Stimulated activated memory B cell treated with anti-CD40 and anti-IgM and Interleukin-4, amounts not matched to agents 10 μg/mL and 1 μg/mL and 100 μg/mL, for 72 hours (primary cell): ENCODE results near the gene USH1G.
A peak's percentile ranks its signal among the peaks of the same experiment; 100 is the strongest.
"Not testable (repeated sequence)": the region's sequence is repeated elsewhere in the genome, so short reads cannot be mapped to it uniquely, and the experiment has no call there.

ENCODE experiments used
- ATAC-seq: fragments of 150-1000 bp; cut with Tn5 transposase; 2 replicates; pipeline ENCODE4 v1.10.0; 2021
- H3K27ac Mint-ChIP-seq: one replicate; pipeline ENCODE4 v1.8.0; 2022; ENCODE audit warnings: mild to moderate bottlenecking, mixed read lengths
- H3K27me3 Mint-ChIP-seq: one replicate; pipeline ENCODE4 v1.8.0; 2022; ENCODE audit warnings: mixed read lengths
- H3K36me3 Mint-ChIP-seq: one replicate; pipeline ENCODE4 v1.8.0; 2022; ENCODE audit warnings: mixed read lengths
- H3K4me1 Mint-ChIP-seq: one replicate; pipeline ENCODE4 v1.8.0; 2022; ENCODE audit warnings: mixed read lengths
- H3K4me3 Mint-ChIP-seq: one replicate; pipeline ENCODE4 v1.8.0; 2022; ENCODE audit warnings: mild to moderate bottlenecking, moderate library complexity, mixed read lengths
- H3K9me3 Mint-ChIP-seq: one replicate; pipeline ENCODE4 v1.8.0; 2022; ENCODE audit warnings: mixed read lengths

USH1G gene

DNA sequence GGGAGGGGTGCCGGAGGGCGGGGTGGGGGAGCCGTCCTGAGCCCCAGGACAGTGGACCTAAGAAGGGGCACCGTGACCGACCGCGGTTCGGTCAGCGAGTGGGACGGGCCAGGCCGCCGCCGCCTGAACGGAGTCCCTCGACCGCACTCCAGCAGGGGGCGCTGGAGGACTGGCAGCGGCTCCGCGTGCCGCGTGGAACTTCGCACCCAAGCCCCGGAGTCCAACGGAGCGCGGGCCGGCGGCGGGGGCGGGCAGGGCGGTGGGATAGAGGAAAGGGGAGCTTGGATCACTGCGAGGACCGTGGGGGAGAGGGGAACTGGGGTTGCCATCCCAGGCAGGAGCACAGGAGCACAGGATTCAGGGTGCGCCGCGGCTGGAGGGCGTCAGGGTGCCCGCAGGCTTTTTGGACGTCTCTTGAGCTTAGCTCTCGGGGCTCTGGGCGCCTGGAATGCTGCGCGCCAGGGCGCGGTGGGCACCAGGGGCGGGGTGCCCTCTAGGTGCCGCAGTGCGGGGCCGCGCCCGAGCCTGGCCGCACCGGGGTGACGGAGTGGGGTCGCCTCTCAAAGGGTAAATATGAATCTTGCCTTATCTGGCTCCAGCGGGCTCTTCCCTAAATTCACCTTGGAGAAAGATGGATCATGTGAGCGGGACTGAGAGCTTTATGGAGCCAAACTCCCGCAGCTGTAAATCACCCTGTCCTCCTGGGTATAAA lies 639 bp upstream of the USH1G start:
- H3K4me1 Mint-ChIP-seq: peaks cover 24% of the 10 kb centered on the region
- H3K36me3 Mint-ChIP-seq: no peaks in the 10 kb centered on the region
- peaks cover 92% of the 10 kb centered on the region for H3K27me3 Mint-ChIP-seq
- no peaks in the 10 kb centered on the region for H3K9me3 Mint-ChIP-seq
- peak; percentile 56 for ATAC-seq
- H3K4me3 Mint-ChIP-seq: no peak overlapping the region
- H3K27ac Mint-ChIP-seq: no peak overlapping the region

DNA sequence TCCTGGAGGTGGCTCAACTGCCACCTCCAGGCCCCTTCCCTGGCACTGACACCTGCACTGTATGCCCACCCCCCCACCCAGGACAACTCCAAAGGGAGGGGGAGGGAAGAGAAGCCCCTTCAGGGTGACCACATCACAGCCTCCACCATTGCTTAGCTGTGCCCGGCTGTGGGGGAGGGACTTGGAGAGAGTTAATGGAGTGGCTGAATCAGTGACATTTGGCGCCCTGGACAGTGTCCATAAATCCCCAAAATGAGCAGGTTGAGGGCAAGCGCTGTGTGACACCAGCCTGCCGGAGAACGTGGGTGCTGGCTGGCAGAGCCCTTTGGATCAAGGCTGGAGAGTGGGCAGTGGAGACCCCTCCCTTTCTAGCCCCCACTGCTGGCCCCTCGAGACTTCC lies 883 bp downstream of the USH1G start:
- peaks cover 24% of the 10 kb centered on the region for H3K4me1 Mint-ChIP-seq
- H3K4me3 Mint-ChIP-seq: no peak overlapping the region
- no peaks in the 10 kb centered on the region for H3K36me3 Mint-ChIP-seq
- H3K27me3 Mint-ChIP-seq: peaks cover 92% of the 10 kb centered on the region
- no peaks in the 10 kb centered on the region for H3K9me3 Mint-ChIP-seq
- no peak for ATAC-seq
- H3K27ac Mint-ChIP-seq: no peak overlapping the region

DNA sequence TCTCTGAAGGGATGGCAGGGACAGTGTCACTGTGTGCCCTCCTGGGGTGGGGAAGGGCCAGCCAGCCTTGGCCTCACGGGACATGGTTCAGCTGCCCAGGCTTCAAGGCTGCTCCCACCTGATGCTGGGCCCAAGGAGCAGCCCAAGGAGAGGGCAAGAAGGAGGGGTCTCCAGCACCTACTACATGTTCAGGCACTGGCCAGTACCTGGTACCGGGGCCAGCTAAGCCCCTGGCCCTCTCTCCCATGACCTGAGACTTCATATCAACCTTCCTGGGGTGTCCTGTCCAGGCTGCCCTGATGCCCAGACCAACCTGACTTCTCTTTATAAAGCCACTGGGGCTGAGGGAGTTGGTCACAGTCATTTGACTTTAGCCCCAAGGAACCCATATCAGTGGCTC lies 1.3 kb downstream of the USH1G start:
- peaks cover 92% of the 10 kb centered on the region for H3K27me3 Mint-ChIP-seq
- H3K4me1 Mint-ChIP-seq: peaks cover 24% of the 10 kb centered on the region
- ATAC-seq: no peak
- no peaks in the 10 kb centered on the region for H3K36me3 Mint-ChIP-seq
- no peak overlapping the region for H3K27ac Mint-ChIP-seq
- no peaks in the 10 kb centered on the region for H3K9me3 Mint-ChIP-seq
- no peak overlapping the region for H3K4me3 Mint-ChIP-seq

DNA sequence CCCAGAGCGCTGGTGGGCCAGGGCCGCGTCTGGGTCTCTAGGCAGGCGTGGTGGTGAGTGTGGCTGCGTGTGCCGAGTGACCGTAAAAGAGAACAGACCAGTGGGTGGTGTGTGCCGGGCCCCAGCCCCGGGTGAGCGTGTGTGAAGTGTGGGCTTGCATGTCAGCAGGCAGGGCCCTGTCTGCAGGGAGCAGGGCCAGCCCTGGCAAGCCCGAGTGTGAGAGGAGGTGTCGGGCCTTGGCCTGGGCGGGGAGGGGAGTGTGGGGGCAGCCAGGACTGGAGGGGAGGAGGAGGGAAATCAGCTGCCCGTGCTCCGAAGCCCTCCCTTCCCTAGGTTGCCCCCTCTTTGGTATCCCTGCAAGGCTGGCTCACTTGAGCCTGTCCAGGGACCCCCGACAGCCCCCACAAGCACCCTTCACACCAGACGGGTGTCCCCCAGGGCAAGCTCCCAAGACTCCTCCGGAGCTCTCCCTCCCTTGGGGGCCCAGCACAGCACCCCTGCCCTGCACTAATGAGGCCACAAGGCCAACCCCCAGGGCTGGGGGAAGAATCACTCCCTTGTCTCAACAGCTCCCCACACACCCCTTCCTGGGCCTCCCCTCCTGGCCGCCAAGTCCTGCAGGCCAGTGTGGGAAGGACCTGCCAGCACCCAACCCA lies 1.9 kb downstream of the USH1G start:
- peaks cover 24% of the 10 kb centered on the region for H3K4me1 Mint-ChIP-seq
- ATAC-seq: no peak

DNA sequence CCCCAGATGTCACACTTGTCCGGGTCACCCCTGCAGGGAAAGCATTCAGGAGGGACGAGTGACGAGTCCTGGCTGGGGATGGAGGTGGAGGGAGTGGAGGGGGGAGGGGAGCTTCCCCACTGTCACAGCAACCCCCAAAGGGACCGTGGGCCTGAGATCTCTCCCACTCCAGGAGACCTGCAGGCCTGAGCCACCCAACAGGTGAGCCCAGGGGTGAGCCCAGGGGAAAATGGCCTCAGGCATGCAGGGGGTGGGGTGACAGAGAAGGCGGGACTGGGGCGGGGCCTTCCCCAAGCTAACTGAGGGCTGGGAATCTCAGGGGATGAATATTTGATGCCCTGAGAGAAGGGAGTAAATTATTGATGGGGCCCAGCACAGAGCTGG lies 2.4 kb downstream of the USH1G start:
- no peak for ATAC-seq
- H3K4me3 Mint-ChIP-seq: no peak overlapping the region
- peaks cover 24% of the 10 kb centered on the region for H3K4me1 Mint-ChIP-seq
- no peak overlapping the region for H3K27ac Mint-ChIP-seq
- H3K27me3 Mint-ChIP-seq: peaks cover 92% of the 10 kb centered on the region
- H3K36me3 Mint-ChIP-seq: no peaks in the 10 kb centered on the region
- no peaks in the 10 kb centered on the region for H3K9me3 Mint-ChIP-seq

More for the DNA sequence above, 1.9 kb downstream of the USH1G start:
- Mint-ChIP-seq H3K4me3 (no peak overlapping the region), H3K27me3 (peaks cover 92% of the 10 kb centered on the region), H3K27ac (no peak overlapping the region), H3K9me3 (no peaks in the 10 kb centered on the region), H3K36me3 (no peaks in the 10 kb centered on the region)

DNA sequence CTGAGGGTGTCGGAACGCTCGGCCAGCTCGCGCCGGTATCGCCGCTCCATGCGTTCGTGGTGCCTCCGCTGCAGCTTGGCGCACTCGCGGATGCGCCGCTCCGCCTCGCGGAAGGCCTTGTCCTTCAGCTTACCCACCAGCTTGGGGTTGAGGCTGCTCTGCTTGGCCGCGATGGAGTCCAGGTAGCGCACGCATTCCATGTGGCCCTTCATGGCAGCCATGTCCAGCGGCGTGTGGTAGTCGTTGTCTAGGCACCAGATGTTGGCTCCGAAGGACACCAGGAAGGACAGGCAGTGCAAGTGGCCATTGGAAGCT lies 2.8 kb downstream of the USH1G start:
- Mint-ChIP-seq H3K27ac (no peak overlapping the region), H3K4me1 (peaks cover 24% of the 10 kb centered on the region), H3K9me3 (no peaks in the 10 kb centered on the region), H3K27me3 (peaks cover 90% of the 10 kb centered on the region), H3K4me3 (no peak overlapping the region), H3K36me3 (no peaks in the 10 kb centered on the region)
- no peak for ATAC-seq

DNA sequence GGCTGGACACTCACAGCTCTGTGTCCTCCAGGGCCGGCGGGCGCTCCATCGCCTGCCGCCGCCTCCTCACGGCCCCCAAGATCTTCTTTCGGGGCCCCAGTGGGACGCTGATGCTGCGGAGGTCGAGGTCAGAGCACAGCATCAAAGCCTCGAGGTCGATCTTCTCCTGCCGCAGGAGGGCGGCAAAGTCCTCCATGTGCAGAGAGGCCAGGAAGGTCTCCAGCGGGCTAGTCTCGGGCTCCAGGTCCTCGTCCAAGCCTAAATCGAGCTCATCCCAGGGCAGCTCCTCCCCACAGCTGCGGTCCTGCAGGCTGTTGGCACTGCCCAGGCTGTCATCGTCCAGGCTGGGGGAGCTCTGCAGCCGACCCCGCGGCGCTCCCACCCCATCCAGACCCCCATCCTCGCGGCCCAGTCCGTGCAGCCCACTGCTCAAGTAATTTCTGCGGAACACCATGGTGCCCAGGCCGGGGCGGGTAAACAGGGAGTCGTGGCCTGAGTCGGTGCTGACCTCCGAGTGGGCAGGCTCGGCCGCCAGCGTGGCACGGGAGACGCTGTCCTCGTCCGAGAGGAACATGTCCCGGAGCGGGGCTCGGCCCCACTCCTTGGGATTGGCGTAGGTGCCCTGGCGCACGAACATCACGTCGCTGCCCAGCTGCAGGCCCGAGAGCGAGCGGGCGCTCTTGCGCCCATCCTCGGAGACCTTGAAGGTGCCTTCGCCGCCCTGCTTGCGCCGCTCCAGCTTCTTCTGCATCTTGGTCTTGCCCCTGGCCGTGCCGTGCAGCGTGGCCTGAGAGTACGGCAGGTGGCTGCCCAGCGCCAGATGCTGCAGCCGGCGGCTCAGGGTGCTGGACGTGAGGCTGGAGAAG lies 3.4 kb downstream of the USH1G start:
- H3K27ac Mint-ChIP-seq: no peak overlapping the region
- H3K4me1 Mint-ChIP-seq: peaks cover 19% of the 10 kb centered on the region
- no peaks in the 10 kb centered on the region for H3K9me3 Mint-ChIP-seq
- peaks cover 90% of the 10 kb centered on the region for H3K27me3 Mint-ChIP-seq
- ATAC-seq: no peak
- no peak overlapping the region for H3K4me3 Mint-ChIP-seq
- no peaks in the 10 kb centered on the region for H3K36me3 Mint-ChIP-seq

DNA sequence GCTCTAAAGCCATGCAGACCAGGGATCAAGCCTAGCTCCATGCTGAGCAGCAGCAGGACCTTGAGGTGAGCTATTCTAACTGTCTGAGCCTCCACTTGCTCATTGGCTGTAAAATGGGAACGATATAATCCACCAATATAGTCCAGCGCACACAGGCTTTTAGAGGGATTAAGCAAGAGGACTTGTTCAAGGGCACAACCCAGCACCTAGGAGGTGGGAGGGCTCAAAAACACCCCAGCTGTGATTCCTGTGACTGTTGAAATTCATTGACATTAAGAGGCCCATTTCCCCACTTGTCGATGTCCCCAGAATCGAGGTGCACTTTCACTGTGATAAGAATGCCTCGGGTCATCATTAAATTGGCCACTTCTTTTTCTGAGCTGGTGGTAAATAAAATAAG lies 4.1 kb downstream of the USH1G start:
- Mint-ChIP-seq H3K4me1 (peaks cover 12% of the 10 kb centered on the region), H3K27me3 (peaks cover 85% of the 10 kb centered on the region), H3K9me3 (no peaks in the 10 kb centered on the region), H3K4me3 (no peak overlapping the region), H3K36me3 (no peaks in the 10 kb centered on the region), H3K27ac (no peak overlapping the region)
- ATAC-seq: no peak

DNA sequence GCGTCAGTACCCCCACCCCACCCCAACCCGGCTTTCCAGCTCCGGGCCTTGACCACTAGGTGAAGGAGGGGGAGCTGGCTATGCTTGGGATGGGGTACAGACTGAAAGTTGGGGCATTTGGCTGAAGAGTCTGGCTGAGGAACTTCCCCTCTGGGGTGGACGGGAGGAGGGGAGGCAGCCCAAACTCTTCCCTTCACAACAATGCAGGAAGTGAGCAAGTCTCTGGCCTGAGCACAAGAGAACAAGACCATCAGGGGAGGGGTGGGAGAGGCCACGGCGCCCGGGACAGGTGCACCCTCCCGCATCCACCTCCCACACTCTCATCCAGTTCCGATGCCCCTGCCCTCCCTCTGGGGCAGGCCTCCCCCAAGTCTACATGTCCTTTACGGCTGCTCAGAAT lies 5.6 kb downstream of the USH1G start:
- peaks cover 7% of the 10 kb centered on the region for H3K4me1 Mint-ChIP-seq
- no peaks in the 10 kb centered on the region for H3K36me3 Mint-ChIP-seq
- H3K27me3 Mint-ChIP-seq: peaks cover 78% of the 10 kb centered on the region
- no peak for ATAC-seq
- H3K9me3 Mint-ChIP-seq: no peaks in the 10 kb centered on the region
- no peak overlapping the region for H3K27ac Mint-ChIP-seq
- H3K4me3 Mint-ChIP-seq: no peak overlapping the region

DNA sequence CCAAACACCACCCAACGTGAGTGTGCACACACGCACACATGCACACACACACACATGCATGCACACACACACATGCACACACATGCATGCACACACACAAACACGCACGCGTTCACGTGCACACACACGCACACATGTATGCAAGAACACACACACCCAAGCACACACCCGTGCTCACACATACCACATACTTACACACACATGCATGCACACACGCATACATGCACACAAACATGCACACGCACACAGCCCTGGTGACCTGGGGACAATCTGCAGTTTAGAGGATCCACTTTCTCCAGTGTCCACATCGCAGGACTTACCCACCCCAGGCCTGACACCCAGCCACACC lies 6.2 kb downstream of the USH1G start:
- Mint-ChIP-seq H3K27ac (no peak overlapping the region), H3K4me3 (no peak overlapping the region), H3K4me1 (peaks cover 5% of the 10 kb centered on the region), H3K27me3 (peaks cover 72% of the 10 kb centered on the region), H3K36me3 (no peaks in the 10 kb centered on the region), H3K9me3 (no peaks in the 10 kb centered on the region)
- no peak for ATAC-seq

DNA sequence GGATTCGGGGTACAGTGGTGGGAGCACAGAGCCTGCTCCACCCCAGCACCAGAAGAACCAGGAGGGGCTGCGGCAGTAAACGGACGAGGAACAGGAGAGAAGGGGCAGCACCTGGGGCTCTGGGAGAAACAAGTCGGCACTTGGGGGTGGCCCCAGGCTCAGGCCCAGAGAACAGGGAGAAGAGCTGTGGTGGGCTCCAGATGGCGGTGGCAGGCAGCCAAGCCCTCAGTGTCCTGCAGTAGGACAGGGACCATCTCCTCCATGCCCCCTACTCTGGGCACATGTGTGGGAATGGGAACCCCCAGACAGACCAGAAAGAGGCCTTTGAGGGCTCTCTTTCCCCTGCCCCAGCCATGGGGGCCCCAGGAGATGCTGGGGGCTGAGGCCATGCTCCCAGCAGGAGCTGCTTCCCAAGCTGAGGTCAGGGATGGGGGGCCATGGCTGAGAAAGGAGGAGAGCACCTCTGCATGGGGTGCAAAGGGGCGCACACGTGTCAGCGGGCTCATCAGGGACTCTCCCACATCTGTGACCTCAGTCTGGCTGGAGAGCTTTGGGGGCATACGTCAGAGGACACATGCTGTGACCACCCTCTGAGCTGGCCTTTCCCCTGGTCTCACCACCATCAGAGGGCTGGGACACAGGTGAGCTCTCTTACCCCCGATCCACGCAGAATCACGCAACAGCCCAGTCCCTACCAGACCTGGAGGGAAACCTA lies 6.8 kb downstream of the USH1G start:
- H3K9me3 Mint-ChIP-seq: no peaks in the 10 kb centered on the region
- no peak overlapping the region for H3K4me3 Mint-ChIP-seq
- no peak overlapping the region for H3K27ac Mint-ChIP-seq
- H3K27me3 Mint-ChIP-seq: peaks cover 67% of the 10 kb centered on the region
- no peaks in the 10 kb centered on the region for H3K36me3 Mint-ChIP-seq
- peaks cover 5% of the 10 kb centered on the region for H3K4me1 Mint-ChIP-seq
- no peak for ATAC-seq

DNA sequence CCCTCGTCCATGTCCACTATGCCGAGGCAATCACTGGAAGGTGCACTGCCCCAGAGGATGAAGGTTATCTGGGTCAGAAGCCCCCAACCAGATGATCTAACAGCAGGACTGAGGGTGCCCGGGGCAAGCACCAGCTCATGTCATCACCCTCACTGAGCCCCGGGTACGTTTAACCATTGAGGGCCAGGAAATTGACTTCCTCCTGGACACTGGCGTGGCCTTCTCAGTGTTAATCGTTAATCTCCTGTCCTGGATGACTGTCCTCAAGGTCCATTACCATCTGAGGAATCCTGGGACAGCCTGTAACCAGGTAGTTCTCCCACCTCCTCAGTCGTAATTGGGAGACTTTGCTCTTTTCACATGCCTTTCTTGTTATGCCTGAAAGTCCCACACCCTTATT lies 11.6 kb downstream of the USH1G start:
- peaks cover 28% of the 10 kb centered on the region for H3K27me3 Mint-ChIP-seq
- not testable (repeated sequence) for H3K4me3 Mint-ChIP-seq, ATAC-seq, H3K27ac Mint-ChIP-seq, H3K36me3 Mint-ChIP-seq, H3K4me1 Mint-ChIP-seq, H3K9me3 Mint-ChIP-seq

DNA sequence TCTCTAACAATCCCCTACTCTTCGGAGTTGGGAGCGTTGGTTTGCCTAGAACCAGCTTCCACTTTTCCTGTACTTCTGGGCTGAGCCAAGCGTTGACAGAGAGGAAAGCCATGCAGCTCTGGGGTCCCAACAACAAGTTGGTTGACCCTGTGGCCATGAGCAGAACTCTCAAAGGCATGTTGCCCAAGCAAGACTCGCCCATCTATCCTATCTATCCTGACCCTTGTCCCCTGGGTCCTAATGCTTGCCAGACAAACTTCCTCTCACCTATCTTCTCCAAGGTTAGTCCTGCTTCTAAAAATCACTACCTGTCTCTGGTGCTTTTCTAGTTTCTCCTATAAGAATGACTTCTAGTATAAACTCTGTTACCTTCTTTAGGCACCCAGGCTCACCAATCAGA lies 14.0 kb downstream of the USH1G start:
- H3K27ac Mint-ChIP-seq, ATAC-seq, H3K27me3 Mint-ChIP-seq, H3K36me3 Mint-ChIP-seq, H3K4me3 Mint-ChIP-seq, H3K9me3 Mint-ChIP-seq, H3K4me1 Mint-ChIP-seq: not testable (repeated sequence)

DNA sequence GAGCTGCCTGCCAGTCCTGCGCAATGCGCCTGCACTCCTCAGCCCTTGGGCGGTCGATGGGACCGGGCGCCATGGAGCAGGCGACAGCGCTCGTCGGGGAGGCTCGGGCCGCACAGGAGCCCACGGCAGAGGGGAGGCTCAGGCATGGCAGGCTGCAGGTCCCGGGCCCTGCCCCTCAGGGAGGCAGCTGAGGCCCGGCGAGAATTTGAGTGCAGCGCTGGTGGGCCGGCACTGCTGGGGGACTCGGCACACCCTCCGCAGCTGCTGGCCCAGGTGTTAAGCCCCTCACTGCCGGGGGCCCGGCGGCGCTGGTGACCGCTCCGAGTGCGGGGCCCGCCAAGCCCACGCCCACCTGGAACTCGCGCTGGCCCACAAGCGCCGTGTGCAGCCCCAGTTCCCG lies 16.0 kb downstream of the USH1G start:
- peaks cover 27% of the 10 kb centered on the region for H3K27me3 Mint-ChIP-seq
- H3K27ac Mint-ChIP-seq: no peak overlapping the region
- H3K36me3 Mint-ChIP-seq: no peaks in the 10 kb centered on the region
- no peak for ATAC-seq
- no peak overlapping the region for H3K4me3 Mint-ChIP-seq
- no peaks in the 10 kb centered on the region for H3K4me1 Mint-ChIP-seq
- H3K9me3 Mint-ChIP-seq: no peaks in the 10 kb centered on the region

DNA sequence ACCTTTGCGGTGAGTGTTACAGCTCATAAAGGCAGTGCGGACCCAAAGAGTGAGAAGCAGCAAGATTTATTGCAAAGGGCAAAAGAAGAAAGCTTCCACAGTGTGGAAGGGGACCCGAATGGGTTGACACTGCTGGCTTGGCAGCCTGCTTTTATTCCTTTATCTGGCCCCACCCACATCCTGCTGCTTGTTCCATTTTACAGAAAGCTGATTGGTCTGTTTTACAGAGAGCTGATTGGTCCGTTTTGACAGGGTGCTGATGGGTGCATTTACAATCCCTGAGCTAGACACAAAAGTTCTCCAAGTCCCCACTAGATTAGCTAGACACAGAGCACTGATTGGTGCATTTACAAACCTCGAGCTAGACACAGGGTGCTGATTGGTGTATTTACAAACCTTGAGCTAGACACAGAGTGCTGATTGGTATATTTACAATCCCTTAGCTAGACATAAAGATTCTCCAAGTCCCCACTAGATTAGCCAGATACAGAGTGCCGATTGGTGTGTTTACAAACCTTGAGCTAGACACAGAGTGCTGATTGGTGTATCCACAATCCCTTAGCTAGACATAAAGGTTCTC lies 16.8 kb downstream of the USH1G start:
- not testable (repeated sequence) for H3K4me1 Mint-ChIP-seq, H3K4me3 Mint-ChIP-seq, H3K27ac Mint-ChIP-seq, ATAC-seq, H3K36me3 Mint-ChIP-seq, H3K9me3 Mint-ChIP-seq
- H3K27me3 Mint-ChIP-seq: peaks cover 27% of the 10 kb centered on the region
